GM18498 (cell line): ENCODE measurements around the gene USB1.

Experiments
- ATAC-seq: cut with Tn5 transposase; IDR thresholded peaks from one replicate; pipeline ENCODE4 v1.9.1; 2021; ENCODE audit warnings: mild to moderate bottlenecking, moderate library complexity; ENCODE audit not compliant: unreplicated experiment

Gene USB1

GRCh38 chr16:58030136-58030840, 29.1 kb downstream of the USB1 start:
- no peak for ATAC-seq

DNA sequence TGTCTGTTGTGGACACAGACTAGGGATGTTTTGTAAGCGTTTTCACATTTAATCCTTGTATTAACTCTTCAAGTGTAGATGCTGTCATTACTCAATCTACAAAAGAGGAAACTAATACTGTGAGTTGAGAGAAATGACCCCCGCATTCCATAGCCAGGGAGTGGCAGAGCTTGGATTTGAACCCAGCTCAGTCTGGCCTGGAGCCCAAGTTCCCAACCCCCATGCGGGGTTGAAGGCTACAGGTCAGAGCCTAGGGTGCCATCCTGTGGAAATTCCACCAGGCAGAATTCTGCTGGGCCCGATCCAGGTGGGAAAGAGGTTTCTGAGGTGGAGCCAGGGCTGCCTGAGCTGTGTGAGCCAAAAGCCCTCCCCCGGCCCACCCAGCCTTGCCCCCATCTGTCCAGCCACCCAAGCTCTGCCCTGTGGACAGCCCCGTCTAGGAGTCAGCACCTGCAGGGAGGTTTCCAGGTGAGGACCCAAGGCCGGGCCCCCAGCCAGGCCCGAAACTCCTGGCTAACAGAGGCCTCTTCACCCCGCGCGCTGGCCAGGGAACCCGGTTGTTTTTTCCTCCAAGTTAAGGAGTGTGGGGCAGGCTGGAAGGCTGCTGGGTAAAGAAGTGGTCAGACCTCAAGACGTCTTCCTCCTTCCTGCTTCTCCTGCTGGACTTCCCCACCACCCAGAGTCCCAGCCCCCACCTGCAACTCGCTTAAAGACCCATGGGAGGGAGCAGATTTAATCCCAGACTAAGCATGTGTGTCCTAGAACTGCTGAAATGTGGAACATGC, 30.0 kb downstream of the USB1 start:
- no peak for ATAC-seq

DNA sequence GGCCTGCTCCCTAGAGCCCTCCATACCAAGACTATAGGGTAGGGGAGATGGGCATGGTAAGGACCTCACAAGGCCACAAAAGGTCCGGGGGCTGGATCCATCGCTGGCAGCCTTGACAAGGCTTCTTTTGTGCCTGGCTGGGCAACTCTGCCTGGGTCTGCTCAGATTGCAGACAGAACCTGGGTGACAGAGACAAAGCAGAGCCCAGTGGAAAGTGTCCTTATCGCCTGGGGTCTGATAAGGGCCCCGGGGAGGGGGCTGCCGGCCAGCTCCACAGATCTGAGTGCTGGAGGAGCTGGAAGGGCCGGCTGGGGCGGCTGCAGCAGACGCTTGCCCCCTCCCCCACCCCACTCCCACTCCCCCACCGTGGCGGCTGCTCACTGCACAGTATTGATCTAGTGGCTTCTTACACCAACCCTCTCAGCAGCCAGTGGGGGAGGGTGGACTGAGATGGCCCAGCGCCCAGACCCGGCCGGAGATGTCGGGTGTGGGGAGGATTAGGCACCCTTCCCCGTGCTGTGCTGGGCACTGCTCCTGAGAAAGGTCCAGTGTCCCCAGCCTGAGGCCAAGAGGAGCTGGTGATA, 31.6 kb downstream of the USB1 start:
- no peak for ATAC-seq

GRCh38 chr16:58034128-58034685, 33.0 kb downstream of the USB1 start:
- no peak for ATAC-seq

- ATAC-seq: no peak
Measured at GRCh38 chr16:58034774-58035173, 33.6 kb downstream of the USB1 start.

DNA sequence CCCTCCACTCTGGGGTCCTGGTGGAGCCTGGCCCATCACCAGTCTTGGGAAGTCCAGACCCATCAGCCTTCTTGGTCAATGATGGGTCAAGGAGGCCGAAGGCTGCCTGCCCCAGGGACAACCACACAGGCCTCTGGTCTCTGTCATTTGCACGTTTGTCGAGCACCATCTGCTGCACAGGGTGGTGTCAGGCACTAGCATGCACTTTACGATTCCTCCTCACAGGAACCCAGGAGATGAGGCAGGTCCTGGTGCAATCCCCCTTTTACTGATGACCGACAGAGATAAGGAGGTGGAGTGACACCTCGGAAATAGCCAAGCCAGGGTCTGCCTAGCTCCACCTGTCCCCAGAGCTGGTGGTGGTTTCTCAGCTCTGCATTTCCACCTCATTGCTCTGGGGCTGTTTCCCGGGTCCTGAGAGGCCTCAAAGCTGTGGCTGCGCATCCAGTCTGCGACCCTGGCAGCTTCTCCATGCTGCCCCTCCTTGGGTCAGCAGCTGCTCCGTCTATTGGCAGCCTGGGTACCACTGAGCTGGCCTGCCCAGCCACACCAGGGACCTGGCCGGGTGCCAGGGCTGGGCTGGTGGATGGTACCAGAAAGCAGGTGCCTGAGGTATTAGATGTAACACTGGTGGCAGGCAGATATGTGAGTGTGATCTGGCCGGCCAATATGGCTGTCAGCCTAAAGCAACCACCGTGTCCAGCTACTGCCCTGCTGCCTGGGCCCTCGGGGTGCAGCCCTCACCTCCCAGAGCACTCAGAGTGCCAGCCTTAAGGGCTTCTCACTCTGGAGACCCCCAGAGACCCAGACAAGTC, 34.4 kb downstream of the USB1 start:
- no peak for ATAC-seq

DNA sequence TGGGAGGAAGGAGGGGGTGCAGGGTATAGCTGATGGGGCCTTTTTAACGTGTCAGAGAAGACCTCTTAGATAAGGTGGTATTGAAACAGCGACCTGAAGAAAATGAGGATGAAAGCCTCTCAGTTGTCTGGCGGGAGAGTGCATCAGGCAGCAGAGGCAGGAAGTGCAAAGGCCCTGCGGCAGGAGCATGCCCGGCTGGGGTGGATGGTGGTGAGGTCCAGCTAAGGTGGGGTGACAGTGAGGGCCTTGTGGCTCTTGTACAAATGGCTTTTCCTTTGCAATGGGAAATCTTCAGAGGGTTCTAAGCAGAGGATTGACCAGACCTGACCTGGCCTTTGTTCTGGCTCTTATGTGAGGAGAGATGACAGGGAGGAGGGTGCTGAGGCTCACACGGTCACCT, 35.7 kb downstream of the USB1 start:
- ATAC-seq: no peak

GRCh38 chr16:58037365-58038057, 36.3 kb downstream of the USB1 start:
- ATAC-seq: no peak

DNA sequence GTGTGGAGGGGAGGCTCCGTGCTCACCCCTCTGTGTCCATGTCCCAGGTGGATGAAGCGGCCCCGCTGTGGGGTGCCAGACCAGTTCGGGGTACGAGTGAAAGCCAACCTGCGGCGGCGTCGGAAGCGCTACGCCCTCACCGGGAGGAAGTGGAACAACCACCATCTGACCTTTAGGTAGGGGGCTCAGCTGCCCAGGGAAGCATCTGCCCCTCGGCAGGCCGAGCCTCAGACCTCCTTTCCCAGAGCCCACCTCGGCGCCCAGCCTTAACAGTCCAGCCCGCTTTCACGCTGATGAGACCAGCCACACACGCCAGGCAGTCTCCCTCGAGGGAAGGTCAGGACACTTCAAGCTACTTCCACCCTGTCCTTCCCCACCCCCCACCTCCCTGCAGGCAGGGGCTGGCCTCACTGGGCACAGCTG, 37.0 kb downstream of the USB1 start:
- ATAC-seq: no peak

DNA sequence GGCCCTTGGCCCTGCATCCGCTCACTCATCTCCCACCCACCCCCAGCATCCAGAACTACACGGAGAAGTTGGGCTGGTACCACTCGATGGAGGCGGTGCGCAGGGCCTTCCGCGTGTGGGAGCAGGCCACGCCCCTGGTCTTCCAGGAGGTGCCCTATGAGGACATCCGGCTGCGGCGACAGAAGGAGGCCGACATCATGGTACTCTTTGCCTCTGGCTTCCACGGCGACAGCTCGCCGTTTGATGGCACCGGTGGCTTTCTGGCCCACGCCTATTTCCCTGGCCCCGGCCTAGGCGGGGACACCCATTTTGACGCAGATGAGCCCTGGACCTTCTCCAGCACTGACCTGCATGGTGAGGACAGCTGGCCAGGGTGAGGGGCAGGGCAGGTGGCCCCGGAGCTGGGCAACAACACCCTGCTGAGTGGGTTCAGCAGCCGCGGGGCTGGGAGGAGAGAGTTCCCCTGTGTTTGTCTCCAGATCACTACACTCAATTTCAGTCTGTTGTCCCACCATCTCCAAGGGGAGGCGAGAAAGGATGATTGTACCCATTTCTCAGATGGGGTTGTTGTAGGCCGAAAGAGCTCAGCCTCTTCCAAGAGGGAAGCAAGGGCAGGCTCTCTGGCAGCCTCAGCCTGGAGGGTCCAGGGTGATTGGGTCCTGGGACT, 38.8 kb downstream of the USB1 start:
- ATAC-seq: no peak

DNA sequence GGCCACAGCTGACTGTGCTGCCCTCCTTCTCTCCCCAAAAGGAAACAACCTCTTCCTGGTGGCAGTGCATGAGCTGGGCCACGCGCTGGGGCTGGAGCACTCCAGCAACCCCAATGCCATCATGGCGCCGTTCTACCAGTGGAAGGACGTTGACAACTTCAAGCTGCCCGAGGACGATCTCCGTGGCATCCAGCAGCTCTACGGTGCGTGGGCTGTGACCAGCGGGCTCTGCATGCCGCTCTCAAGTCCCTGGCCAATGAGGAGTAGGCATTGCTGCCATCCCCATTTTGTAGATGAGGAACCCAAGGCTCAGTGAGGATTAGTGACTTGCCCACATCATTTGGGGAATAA, 39.3 kb downstream of the USB1 start:
- ATAC-seq: no peak

GRCh38 chr16:58040945-58041627, 39.9 kb downstream of the USB1 start:
- no peak for ATAC-seq

DNA sequence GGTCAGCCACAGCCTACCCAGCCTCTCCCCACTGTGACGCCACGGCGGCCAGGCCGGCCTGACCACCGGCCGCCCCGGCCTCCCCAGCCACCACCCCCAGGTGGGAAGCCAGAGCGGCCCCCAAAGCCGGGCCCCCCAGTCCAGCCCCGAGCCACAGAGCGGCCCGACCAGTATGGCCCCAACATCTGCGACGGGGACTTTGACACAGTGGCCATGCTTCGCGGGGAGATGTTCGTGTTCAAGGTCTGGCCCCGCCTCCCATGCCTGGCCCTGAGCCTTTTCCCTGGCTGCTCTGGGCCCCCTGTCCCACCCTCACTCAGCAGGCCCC, 40.4 kb downstream of the USB1 start:
- no peak for ATAC-seq

GRCh38 chr16:58042001-58042885, 41.0 kb downstream of the USB1 start:
- ATAC-seq: no peak

- ATAC-seq: no peak
Measured at GRCh38 chr16:58042886-58043515, 41.8 kb downstream of the USB1 start.

- ATAC-seq: no peak
Measured at GRCh38 chr16:58043571-58044155, 42.5 kb downstream of the USB1 start.

DNA sequence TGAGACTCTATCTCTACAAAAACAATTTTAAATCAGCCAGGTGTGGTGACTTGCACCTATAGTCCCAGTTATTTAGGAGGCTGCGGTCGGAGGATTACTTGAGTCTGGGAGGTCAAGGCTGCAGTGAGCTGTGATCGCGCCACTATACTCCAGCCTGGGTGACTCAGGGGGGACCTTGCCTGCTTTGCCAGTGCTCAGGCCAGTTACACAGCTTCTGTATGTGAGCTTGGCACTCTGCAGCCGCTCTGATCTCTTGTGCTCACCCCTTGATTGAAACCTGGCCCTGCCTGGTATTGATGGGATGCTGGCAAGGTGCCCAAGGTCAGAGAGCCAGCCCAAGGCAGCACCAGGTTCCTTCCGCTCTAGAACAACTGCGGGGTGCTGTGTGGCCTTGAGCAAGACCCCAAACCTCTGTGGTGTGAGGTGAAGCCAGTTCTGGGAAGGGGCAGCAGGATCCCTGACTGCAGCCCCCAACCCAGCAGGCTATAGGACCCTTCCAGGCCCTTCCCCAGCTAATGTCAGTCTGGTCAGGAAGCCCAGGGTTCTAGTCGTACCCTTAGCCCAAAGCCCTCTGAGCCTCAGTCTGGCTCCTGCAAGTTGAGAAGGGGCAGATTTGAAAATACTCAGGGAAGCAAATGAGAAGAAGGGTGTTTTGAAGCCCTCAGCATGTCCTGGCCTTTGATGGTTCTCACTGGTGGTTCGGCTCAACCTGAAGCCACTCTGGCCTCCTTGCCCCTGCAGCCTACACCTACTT, 43.2 kb downstream of the USB1 start:
- ATAC-seq: no peak
